OCI-LY1 (cell line): ENCODE data around the gene ASAP3.

ENCODE experiments used
- H2AFZ ChIP-seq: fragments of 200-600 bp; sonication (generic), shearing (Covaris generic); 2 replicates; pipeline ENCODE4 v1.6.0; 2014; ENCODE audit warnings: antibody characterized with exemption, mild to moderate bottlenecking, low read length
- H3F3A ChIP-seq: fragments of 200-600 bp; sonication (generic), shearing (Covaris generic); 2 replicates; pipeline ENCODE4 v1.6.0; 2014; ENCODE audit warnings: mild to moderate bottlenecking, antibody characterized with exemption, low read length, moderate library complexity; ENCODE audit not compliant: insufficient read depth
- H3K27ac ChIP-seq: fragments of 200-600 bp; sonication (generic); 2 replicates; pipeline ENCODE4 v1.5.1; 2014; ENCODE audit warnings: low read length, mixed run types, mild to moderate bottlenecking, low read depth; ENCODE audit not compliant: poor library complexity, severe bottlenecking
- H3K27me3 ChIP-seq: fragments of 200-600 bp; sonication (generic); 2 replicates; pipeline ENCODE4 v1.6.0; 2014; ENCODE audit warnings: antibody characterized with exemption, mild to moderate bottlenecking, low read length, moderate library complexity; ENCODE audit not compliant: insufficient read depth
- H3K36me3 ChIP-seq: fragments of 200-600 bp; sonication (generic); 2 replicates; pipeline ENCODE4 v1.6.1; 2014; ENCODE audit warnings: mild to moderate bottlenecking, antibody characterized with exemption, low read length, moderate library complexity, mixed read lengths; ENCODE audit not compliant: insufficient read depth
- H3K4me1 ChIP-seq: fragments of 200-600 bp; sonication (generic); 2 replicates; pipeline ENCODE4 v1.5.1; 2014; ENCODE audit warnings: mild to moderate bottlenecking, low read length, moderate library complexity; ENCODE audit not compliant: insufficient read depth, severe bottlenecking
- H3K4me2 ChIP-seq: fragments of 200-600 bp; sonication (generic), shearing (Covaris generic); 2 replicates; pipeline ENCODE4 v1.6.1; 2014; ENCODE audit warnings: low read length
- H3K4me3 ChIP-seq: fragments of 200-600 bp; sonication (generic); 2 replicates; pipeline ENCODE4 v1.5.1; 2014; ENCODE audit warnings: low read length, low read depth, mild to moderate bottlenecking, mixed read lengths; ENCODE audit not compliant: poor library complexity, severe bottlenecking
- H3K79me2 ChIP-seq: fragments of 200-600 bp; shearing (Covaris generic); 2 replicates; pipeline ENCODE4 v1.6.1; 2016; ENCODE audit warnings: mixed run types, low read length, mixed read lengths; ENCODE audit not compliant: insufficient read depth
- H3K9ac ChIP-seq: fragments of 200-600 bp; sonication (generic), shearing (Covaris generic); 2 replicates; pipeline ENCODE4 v1.6.1; 2014; ENCODE audit warnings: mild to moderate bottlenecking, low read length, mixed read lengths
- H3K9me2 ChIP-seq: fragments of 200-600 bp; sonication (generic), shearing (Covaris generic); 2 replicates; pipeline ENCODE4 v1.6.1; 2014; ENCODE audit warnings: low read depth, mild to moderate bottlenecking, low read length, mixed read lengths
- H3K9me3 ChIP-seq: fragments of 200-600 bp; shearing (Covaris generic); 2 replicates; pipeline ENCODE4 v1.6.1; 2014; ENCODE audit warnings: low read length, mixed read lengths
- H4K20me1 ChIP-seq: fragments of 200-600 bp; sonication (generic), shearing (Covaris generic); 2 replicates; pipeline ENCODE4 v1.6.0; 2016; ENCODE audit warnings: mild to moderate bottlenecking, low read length; ENCODE audit not compliant: insufficient read depth
- EZH2 ChIP-seq: fragments of 200-600 bp; sonication (generic), shearing (Covaris generic); IDR thresholded peaks from 2 replicates; pipeline ENCODE4 v1.8.0; 2017; ENCODE audit warnings: borderline replicate concordance, mixed run types, mild to moderate bottlenecking, antibody characterized with exemption, low read length, moderate library complexity, mixed read lengths
- TF ChIP-seq, protein P1 (sequence below): fragments of 200-600 bp; sonication (generic), shearing (Covaris generic); IDR thresholded peaks from 2 replicates; pipeline ENCODE4 v1.5.1; 2017; ENCODE audit warnings: mild to moderate bottlenecking, antibody characterized with exemption, low read length, moderate library complexity, mixed read lengths

ASAP3 gene

DNA sequence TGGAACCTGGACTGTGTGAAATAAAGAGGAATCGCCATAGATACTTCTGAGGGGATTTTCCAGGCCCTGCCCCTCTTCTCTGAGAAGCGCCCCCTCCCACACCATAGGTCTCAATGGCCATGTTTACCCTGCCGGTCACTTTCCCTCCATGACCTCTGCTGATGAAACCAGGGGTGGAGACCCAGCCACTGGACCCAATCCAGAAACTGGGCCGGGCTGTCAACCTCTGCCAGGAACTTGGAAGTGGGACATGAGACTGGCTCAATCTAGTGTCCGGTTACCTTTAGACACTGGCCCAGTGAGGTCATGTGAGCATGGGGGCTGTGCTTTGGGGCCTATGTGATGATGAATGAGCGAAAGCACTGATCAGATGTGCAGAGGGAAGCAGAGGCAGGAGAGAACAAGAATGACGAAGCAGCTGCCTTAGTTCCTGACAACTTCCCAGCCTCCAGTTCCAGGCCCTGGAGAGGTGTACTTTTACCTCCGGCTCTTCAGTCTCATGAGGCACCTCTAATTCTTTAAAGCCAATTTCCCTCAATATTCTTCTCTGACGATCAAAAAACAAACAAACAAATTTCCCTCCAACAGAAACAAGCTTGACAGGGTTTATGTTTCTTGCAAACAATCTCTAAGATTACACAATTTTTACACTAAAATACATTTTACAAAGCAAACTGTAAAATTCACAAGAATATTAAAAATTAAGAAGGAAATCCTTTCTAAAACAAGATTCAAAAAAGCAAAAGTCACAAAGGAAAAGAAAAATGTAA lies 4.9 kb downstream of the ASAP3 start:
- H3K9me3 ChIP-seq, result no peaks in the 10 kb centered on the region
- no peaks in the 10 kb centered on the region for H3K79me2 ChIP-seq
- H3K9ac ChIP-seq, result no peak overlapping the region
- peaks cover 13% of the 10 kb centered on the region for H3K4me1 ChIP-seq
- H3K27me3 ChIP-seq, result no peaks in the 10 kb centered on the region; the same call in 1 of the 2 replicates
- H3F3A ChIP-seq, result no peaks in the 10 kb centered on the region
- no peaks in the 10 kb centered on the region for H4K20me1 ChIP-seq
- no peak overlapping the region for H3K4me3 ChIP-seq
- no peak overlapping the region for H3K4me2 ChIP-seq
- TF ChIP-seq EZH2, result no peak
- TF ChIP-seq, protein P1, sequence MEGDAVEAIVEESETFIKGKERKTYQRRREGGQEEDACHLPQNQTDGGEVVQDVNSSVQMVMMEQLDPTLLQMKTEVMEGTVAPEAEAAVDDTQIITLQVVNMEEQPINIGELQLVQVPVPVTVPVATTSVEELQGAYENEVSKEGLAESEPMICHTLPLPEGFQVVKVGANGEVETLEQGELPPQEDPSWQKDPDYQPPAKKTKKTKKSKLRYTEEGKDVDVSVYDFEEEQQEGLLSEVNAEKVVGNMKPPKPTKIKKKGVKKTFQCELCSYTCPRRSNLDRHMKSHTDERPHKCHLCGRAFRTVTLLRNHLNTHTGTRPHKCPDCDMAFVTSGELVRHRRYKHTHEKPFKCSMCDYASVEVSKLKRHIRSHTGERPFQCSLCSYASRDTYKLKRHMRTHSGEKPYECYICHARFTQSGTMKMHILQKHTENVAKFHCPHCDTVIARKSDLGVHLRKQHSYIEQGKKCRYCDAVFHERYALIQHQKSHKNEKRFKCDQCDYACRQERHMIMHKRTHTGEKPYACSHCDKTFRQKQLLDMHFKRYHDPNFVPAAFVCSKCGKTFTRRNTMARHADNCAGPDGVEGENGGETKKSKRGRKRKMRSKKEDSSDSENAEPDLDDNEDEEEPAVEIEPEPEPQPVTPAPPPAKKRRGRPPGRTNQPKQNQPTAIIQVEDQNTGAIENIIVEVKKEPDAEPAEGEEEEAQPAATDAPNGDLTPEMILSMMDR, result no peak
- H2AFZ ChIP-seq, result no peak overlapping the region
- H3K27ac ChIP-seq, result no peak overlapping the region
- H3K9me2 ChIP-seq, result no peaks in the 10 kb centered on the region
- no peaks in the 10 kb centered on the region for H3K36me3 ChIP-seq

DNA sequence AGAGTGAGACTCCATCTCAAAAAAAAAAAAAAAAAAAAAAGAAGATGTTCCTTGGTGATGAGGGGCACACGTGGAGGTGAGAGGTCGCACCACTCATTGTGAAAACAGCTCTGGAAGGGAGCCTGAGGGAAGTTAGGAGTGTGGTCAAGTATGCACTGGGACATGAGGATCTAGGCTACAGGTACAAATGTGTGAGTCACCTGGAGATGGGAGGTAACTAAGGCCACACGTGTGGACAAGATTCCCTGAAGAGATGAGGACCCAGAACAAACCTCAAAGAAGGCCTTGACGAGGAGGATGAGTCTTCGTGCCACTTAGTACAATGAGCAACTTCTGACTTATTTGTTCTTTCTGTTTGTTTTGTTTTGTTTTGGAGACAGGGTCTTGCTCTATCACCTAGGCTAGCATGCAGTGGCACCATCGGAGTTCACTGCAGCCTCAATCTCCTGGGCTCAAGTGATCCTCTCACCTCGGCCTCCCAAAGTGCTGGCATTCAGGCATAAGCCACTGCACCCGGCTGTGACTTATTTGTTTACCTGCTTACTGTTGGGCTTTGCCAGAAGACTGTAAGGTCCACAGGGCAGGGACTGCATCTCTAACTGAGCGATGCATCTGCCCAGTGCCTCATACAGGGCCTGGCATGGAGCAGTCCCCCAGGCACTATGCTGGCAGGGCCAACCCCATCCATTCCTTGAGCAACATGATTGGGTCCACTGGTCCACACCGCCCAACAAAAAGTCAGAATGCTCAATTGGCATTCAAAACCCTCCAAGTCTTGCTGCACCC lies 6.4 kb downstream of the ASAP3 start:
- Histone ChIP-seq H3K36me3 (no peaks in the 10 kb centered on the region), H3K4me1 (peaks cover 7% of the 10 kb centered on the region), H3K79me2 (no peaks in the 10 kb centered on the region), H3F3A (no peaks in the 10 kb centered on the region), H3K4me3 (no peak overlapping the region), H2AFZ (no peak overlapping the region), H3K27ac (no peak overlapping the region), H3K9ac (no peak overlapping the region), H3K9me3 (no peaks in the 10 kb centered on the region), H3K4me2 (no peak overlapping the region), H4K20me1 (no peaks in the 10 kb centered on the region), H3K27me3 (no peaks in the 10 kb centered on the region; the same call in 1 of the 2 replicates), H3K9me2 (no peaks in the 10 kb centered on the region)
- TF ChIP-seq EZH2, result no peak
- TF ChIP-seq, protein P1, result no peak

DNA sequence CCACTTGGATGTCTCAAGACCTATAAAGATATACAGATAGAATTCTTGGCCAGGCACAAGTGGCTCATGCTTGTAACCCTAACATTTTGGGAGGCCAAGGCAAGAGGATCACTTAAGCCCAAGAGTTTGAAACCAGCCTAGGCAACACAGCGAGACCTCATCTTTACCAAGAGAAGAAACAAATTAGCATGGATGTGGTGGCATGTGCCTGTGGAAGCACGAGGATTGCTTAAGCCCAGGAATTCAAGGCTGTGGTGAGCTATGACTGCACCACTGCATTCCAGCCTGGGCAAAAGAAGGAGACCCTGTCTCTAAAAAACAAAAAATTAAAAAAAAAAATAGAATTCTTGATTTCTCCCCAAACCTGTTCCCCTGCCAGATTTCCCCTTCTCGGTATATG lies 8.3 kb downstream of the ASAP3 start:
- TF ChIP-seq, protein P1, result no peak
- TF ChIP-seq EZH2, result no peak
- H3K27me3 ChIP-seq, result no peaks in the 10 kb centered on the region; the same call in 1 of the 2 replicates
- H2AFZ ChIP-seq, result no peak overlapping the region
- no peaks in the 10 kb centered on the region for H3K9me2 ChIP-seq
- no peaks in the 10 kb centered on the region for H3K9me3 ChIP-seq
- H3F3A ChIP-seq, result no peaks in the 10 kb centered on the region
- no peak overlapping the region for H3K4me3 ChIP-seq
- H3K4me2 ChIP-seq, result no peak overlapping the region
- no peak overlapping the region for H3K27ac ChIP-seq
- no peaks in the 10 kb centered on the region for H3K79me2 ChIP-seq
- no peaks in the 10 kb centered on the region for H4K20me1 ChIP-seq
- H3K9ac ChIP-seq, result no peak overlapping the region
- no peaks in the 10 kb centered on the region for H3K36me3 ChIP-seq
- peaks cover 5% of the 10 kb centered on the region for H3K4me1 ChIP-seq
